ENCODE results near the gene PHPT1.
"Not testable (repeated sequence)": the region's sequence is repeated elsewhere in the genome, so short reads cannot be mapped to it uniquely, and the experiment has no call there.

Gene PHPT1

DNA sequence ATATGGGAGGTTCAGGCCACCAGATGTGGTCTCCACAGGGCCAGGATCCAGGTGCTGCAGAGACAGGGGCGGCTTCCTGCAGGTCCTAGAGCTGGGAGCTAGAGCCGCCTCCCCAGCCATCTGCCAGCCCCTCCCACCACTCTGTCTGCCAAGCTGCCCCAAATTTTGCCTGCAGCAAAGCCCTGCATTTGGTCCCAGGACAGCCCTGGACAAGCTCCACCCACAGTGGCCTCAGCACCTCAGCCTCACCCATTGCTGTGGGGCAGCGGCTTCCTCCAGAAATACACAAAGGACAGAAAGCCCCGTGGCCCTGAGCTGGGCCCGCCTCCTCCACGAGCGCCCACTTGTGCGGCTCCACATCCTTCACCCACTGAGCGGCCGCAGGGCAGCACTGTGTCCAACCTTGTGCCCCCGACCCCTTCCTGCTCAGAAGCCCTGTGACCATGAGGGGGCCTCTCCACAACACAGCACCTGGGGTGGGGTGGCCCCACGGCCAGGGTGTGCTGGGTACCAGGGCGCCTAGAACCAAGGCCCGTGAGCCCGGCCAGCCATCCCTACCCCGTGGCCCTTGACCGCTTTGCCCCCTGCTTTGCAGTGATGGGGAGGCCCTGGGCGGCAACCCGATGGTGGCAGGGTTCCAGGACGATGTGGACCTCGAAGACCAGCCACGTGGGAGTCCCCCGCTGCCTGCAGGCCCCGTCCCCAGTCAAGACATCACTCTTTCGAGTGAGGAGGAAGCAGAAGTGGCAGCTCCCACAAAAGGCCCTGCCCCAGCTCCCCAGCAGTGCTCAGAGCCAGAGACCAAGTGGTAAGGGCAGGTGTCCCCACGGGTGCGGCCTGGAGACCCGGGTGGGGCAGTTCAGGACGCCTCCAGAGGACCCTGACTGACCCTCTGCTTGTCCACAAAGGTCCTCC, 10.6 kb upstream of the PHPT1 start:
- peak overlapping the region; percentile 44 for H3K27ac Mint-ChIP-seq
- DNase-seq, result no peak
- H3K4me3 Mint-ChIP-seq, result no peak overlapping the region
- peaks cover 42% of the 10 kb centered on the region for H3K36me3 Mint-ChIP-seq (ENCODE audit: low read depth)
- H3K4me1 Mint-ChIP-seq (ENCODE audit: low read depth), result peaks cover 11% of the 10 kb centered on the region
- H3K9me3 Mint-ChIP-seq, result no peaks in the 10 kb centered on the region
- H3K27me3 Mint-ChIP-seq, result peaks cover 3% of the 10 kb centered on the region

DNA sequence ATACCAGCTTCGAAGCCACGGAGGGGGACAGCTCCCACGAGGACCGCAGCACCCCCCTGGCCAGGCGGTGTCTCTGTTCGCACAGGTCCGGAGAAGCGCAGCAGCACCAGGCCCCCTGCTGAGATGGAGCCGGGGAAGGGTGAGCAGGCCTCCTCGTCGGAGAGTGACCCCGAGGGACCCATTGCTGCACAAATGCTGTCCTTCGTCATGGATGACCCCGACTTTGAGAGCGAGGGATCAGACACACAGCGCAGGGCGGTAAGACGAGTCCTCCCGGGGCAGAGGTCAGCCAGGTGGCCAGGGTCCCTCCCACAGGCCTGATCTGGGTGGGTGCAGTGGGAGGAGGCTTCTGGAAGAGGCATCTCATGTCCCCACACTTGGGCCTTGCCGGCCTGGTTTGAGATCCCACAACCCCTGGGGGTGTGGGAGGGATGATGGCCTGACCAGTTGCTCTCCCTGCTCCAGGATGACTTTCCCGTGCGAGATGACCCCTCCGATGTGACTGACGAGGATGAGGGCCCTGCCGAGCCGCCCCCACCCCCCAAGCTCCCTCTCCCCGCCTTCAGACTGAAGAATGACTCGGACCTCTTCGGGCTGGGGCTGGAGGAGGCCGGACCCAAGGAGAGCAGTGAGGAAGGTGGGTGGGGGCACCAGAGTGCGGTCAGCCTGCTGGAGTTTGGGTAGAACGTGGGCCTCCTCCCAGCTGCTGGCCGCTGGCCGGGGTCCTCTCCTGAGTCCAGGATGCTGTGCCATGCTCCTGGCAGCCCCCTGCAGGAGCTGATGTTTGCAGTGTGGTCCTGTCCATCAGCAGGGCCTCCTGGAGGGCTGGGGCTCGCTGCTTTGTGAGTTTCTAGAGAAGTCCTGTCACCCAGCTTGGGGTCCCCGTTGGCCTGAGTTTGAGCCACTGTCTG, 9.7 kb upstream of the PHPT1 start:
- no peak for DNase-seq
- Mint-ChIP-seq H3K9me3 (no peaks in the 10 kb centered on the region), H3K4me3 (no peak overlapping the region), H3K27ac (no peak overlapping the region), H3K4me1 (ENCODE audit: low read depth) (peaks cover 12% of the 10 kb centered on the region), H3K36me3 (ENCODE audit: low read depth) (peaks cover 35% of the 10 kb centered on the region), H3K27me3 (peaks cover 6% of the 10 kb centered on the region)

DNA sequence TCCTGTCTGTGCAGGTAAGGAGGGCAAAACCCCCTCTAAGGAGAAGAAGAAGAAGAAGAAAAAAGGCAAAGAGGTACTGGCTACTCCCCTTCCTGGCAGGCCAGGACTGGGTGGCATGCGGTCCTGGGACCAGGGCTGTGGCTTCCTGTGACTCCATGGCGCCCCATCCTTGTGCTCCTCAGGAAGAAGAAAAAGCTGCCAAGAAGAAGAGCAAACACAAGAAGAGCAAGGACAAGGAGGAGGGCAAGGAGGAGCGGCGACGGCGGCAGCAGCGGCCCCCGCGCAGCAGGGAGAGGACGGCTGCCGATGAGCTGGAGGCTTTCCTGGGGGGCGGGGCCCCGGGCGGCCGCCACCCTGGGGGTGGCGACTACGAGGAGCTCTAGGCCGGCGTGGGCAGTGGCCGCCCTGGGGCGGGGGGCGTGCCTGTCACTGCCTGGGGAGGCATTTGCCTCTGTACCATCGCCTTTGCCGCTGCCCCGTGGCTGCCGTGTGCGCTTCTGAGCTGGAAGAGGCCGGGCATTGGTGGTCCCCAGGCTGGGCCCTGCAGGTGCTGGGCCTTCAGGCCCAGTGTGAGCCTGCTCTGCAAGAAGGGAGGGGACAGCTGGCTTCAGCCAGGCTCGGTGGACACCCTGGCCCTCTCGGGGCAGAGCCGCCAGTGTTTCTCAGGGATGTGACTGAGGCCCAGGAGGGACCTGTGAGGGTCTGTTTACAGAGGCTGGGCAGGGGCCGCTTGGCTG, 8.9 kb upstream of the PHPT1 start:
- no peak overlapping the region for H3K4me3 Mint-ChIP-seq
- no peak overlapping the region for H3K27ac Mint-ChIP-seq
- DNase-seq, result no peak
- H3K4me1 Mint-ChIP-seq (ENCODE audit: low read depth), result peaks cover 14% of the 10 kb centered on the region
- peaks cover 10% of the 10 kb centered on the region for H3K27me3 Mint-ChIP-seq
- peaks cover 33% of the 10 kb centered on the region for H3K36me3 Mint-ChIP-seq (ENCODE audit: low read depth)
- no peaks in the 10 kb centered on the region for H3K9me3 Mint-ChIP-seq

DNA sequence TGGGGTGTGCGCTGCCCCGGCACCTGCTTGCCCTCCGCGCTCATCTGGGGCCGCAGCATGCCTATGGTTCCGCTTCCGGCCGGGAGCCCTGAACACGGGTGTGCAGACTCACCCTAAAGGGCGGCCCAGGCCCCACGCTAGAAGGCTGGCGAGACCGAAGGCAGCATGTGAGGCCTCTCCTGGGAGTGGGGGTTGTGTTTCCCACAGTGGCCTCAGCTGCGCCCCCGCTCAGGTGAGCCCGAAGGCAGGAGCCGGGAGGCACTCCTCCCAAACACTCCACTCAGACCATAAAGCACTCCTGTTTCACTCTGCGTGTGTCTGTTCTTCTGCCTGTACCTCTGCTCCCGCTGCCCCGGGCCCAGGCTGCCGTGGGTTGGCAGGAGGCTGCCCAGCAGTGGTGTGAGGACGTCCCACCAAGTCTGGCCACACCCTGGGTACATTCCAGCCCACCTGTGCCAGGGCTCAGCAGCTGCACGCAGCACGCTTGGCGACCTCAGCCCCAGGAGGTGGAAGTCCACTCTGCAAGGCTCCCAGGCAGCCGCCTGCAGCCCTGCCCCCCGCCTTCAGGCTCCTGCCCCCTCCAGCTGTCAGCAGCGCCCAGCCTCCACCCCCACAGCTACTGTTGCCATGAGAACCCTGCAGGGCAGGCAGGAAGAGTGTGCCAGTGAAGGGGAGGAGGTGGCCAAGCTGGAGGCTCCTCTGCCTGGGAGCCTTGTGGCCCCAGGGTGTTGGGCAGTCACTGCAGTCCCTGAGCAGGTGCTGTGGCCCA, 8.1 kb upstream of the PHPT1 start:
- H3K4me1 Mint-ChIP-seq (ENCODE audit: low read depth), result peaks cover 14% of the 10 kb centered on the region
- no peak overlapping the region for H3K4me3 Mint-ChIP-seq
- no peaks in the 10 kb centered on the region for H3K9me3 Mint-ChIP-seq
- H3K27me3 Mint-ChIP-seq, result peaks cover 15% of the 10 kb centered on the region
- DNase-seq, result no peak
- H3K36me3 Mint-ChIP-seq (ENCODE audit: low read depth), result peaks cover 28% of the 10 kb centered on the region
- H3K27ac Mint-ChIP-seq, result no peak overlapping the region

DNA sequence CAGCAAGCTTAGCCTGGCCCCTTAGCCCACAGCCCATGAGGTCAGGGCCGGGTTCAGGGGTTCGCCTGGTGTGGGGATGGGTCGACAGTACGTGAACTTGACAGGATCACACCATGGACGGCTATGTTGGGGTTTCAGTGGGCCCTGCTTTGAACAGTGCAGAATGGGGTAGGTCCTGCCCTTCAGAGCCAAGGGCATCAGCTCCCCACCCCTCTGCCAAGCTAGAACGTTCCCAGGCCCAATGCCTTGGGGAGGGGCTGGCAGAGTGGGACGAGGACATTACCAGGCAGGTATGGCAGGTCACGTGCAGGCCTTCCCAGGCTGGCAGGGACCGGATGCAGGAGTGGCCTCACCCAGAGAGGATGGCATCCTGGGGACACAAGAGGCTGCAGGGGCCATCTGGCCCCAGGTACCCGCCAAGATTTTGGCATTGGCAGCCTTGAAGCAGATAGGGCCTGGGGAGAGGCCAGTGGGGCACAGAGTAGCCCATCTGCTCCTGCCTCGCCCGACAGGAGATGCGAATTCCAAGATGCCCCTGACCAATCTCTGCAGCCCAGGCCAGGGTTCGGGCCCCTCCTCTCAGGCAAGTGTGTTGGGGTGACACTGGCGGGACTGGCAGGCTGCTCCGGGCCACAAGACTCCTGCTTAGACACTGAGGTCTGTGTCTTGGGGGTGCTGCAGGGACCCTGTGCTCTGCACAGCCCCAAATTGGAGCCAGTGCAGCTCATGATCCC, 7.4 kb upstream of the PHPT1 start:
- Mint-ChIP-seq H3K4me1 (ENCODE audit: low read depth) (peaks cover 18% of the 10 kb centered on the region), H3K27ac (peak overlapping the region; percentile 55), H3K27me3 (peaks cover 21% of the 10 kb centered on the region), H3K36me3 (ENCODE audit: low read depth) (peaks cover 23% of the 10 kb centered on the region), H3K4me3 (peak overlapping the region; percentile 69)
- H3K9me3 Mint-ChIP-seq, DNase-seq: not testable (repeated sequence)

DNA sequence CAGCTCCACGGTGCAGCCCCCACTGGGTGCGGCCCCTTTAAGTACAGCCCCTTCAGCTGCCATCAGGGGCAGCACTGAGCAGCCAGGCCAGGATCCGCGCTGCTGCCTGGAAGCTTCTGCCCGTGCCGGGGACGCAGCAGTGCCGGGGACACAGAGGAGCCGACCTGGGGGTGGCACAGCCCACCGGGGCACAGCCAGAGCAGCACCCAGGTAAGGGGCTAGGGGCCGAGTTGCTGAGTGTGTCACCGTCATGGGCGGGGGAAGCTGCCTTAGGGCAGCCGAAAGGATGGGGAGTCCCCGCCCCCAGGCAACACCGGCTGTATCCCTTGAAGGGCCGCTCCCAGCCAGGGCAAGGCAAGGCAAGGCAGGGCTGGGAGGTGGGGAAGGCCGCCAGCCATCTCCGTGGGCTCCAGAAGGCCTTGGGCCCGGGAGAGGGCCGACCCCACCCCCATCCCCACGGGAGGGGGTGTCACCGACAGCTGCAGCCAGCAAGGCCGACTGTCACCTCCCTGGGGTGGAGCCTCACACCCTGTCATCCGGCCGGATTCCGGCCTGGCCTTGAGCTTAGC, 6.7 kb upstream of the PHPT1 start, which contains the start of gene AJM1:
AJM1 (plus strand) TSS at position 99 of the 569 bp plus-strand sequence. CDS start 1,937 bp downstream, outside the sequence.
- peaks cover 23% of the 10 kb centered on the region for H3K36me3 Mint-ChIP-seq (ENCODE audit: low read depth)
- peak; percentile 90 for DNase-seq
- not testable (repeated sequence) for H3K9me3 Mint-ChIP-seq
- peaks cover 20% of the 10 kb centered on the region for H3K4me1 Mint-ChIP-seq (ENCODE audit: low read depth)
- peak within 1 kb of the TSS; percentile 69 for H3K4me3 Mint-ChIP-seq
- H3K27ac Mint-ChIP-seq, result peak within 1 kb of the TSS; percentile 55
- H3K27me3 Mint-ChIP-seq, result peaks cover 25% of the 10 kb centered on the region

DNA sequence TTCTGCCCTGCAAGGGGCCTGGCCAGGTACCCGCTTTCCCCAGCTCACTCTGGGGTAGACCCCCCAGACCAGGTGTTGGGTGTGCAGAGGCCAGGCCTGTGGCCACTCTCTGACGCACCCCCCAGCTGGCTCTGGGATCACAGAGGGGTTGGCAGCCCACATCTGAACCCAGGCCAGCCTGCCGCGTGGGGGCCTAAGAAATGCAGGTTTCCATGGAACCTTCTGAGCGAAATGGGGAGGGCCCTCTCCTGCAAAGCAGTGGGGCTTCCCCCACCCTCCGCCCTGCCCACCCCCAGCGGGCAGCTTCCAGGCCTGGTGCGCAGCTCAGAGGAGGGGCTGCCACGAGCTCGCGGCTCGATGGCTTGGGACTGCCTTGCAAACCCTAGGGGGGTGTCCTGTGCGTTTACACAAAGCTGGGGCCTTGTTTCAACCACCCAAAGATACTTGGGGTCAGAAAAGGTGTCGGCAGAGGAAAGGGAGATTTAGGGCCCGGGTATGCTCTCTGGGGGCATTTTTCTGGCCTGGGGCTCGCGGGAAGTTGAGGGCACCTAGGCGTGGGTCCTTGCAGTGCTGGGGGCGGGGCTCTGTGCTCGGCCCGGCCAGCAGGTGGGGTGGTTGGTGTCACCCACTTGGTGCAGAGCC, 5.9 kb upstream of the PHPT1 start:
- not testable (repeated sequence) for DNase-seq, H3K9me3 Mint-ChIP-seq
- peaks cover 22% of the 10 kb centered on the region for H3K36me3 Mint-ChIP-seq (ENCODE audit: low read depth)
- peaks cover 26% of the 10 kb centered on the region for H3K4me1 Mint-ChIP-seq (ENCODE audit: low read depth)
- peaks cover 32% of the 10 kb centered on the region for H3K27me3 Mint-ChIP-seq
- peak overlapping the region; percentile 50 for H3K27ac Mint-ChIP-seq
- peak overlapping the region; percentile 39 for H3K4me3 Mint-ChIP-seq

DNA sequence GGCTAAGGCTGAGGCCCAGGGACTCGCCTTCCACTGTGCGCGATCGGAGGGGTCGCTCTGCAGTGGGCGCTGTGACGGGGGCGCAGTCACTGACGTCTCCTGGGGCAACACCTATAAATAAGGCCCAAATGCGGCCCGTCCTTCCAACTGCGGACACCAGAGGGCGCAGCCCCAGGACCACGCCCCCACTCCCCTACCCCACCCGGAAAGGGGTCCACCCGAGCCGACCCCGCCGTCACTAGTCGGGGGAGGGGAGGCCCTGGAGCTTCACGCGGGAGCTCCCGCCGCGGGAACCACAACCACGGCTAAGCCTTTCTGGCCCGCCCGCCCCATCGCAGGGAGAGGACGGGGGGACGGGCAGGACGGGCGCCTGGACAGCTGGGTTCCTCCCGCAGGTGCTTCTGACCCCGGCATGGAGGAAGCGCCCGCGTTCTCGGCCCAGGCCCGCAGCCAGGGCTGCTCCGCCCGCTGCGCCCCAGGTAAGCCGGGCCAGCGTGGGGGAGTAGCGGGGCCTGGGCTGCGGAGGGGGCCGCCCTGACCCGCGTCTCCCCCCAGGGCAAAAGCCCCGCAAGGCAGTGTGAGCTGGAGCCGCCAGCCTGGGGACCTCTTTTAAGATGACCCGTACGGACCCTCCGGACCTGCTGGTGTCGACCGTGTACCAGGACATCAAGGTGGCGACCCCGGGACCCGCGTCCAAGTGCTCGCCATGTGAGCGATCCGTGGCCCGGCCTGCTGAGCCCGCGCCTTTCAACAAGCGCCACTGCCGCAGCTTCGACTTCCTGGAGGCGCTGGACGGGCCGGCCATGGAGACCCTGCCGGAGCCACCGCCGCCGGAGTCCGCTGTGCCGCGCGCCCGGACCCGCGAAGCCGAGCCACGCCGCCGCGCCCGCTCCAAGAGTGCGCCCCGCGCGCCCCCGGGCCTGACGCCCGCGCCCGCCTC, 5.1 kb upstream of the PHPT1 start:
- H3K9me3 Mint-ChIP-seq, result not testable (repeated sequence)
- H3K27me3 Mint-ChIP-seq, result peaks cover 32% of the 10 kb centered on the region
- H3K27ac Mint-ChIP-seq, result peak overlapping the region; percentile 50
- DNase-seq, result peak; percentile 83
- H3K36me3 Mint-ChIP-seq (ENCODE audit: low read depth), result peaks cover 17% of the 10 kb centered on the region
- H3K4me3 Mint-ChIP-seq, result peak overlapping the region; percentile 39
- peaks cover 26% of the 10 kb centered on the region for H3K4me1 Mint-ChIP-seq (ENCODE audit: low read depth)

DNA sequence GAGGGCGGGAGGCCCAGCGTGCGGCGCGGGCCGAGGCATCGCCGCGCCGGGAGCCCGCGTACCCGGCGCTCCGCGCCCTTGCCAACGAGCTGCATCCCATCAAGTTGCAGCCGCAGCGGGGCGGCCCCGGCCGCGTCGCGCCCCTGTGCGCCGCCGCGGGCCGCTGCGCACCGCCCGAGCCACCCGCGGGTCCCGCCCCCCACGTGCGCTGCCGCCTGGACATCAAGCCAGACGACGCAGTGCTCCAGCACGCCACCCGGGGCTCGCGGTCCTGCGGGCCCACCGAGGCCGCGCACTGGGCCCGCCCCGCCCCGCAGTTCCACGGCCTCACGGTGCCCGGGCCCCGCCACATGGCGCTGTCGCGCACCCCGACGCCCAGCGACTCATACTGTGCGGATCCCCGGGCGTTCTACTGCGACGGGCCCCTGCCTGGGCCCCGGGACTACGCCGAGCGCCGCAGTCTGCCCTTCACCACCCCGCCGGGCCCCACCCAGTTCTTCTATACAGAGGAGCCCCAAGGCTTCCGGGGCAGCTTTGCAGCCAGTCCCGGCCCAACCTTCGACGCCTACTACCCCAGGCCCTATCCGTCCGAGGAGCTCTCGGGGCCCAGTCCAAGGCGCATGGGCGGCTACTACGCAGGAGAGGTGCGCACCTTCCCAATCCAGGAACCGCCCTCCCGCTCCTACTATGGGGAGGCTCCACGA, 4.3 kb upstream of the PHPT1 start:
- Mint-ChIP-seq H3K27ac (peak overlapping the region; percentile 11), H3K4me1 (ENCODE audit: low read depth) (peaks cover 29% of the 10 kb centered on the region), H3K4me3 (no peak overlapping the region)

DNA sequence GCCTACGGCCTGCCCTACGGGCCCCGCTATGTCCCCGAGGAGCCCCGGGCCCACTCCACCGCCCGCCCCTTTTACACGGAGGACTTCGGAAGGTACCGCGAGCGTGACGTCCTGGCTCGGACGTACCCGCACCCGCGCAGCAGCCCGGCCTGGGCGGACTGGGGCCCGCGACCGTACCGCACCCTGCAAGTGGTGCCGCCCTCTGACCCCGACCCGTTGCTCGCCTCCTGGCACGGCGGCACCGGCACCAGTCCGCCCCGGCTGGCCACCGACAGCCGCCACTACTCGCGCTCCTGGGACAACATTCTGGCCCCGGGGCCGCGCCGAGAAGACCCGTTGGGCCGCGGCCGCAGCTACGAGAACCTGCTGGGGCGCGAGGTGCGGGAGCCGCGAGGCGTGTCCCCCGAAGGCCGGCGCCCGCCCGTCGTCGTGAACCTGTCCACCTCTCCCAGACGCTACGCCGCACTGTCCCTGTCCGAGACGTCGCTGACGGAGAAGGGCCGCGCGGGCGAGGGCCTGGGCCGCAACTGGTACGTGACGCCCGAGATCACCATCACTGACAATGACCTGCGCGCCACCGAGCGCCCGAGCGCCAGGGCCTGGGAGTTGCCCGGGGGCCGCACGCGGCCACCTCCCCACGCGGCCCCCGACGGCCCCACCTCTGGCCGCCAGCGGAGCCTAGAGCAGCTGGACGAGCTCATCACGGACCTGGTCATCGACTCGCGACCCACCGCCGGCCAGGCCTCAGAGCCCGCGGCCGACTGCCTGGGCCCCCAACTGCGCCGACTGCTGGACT, 3.5 kb upstream of the PHPT1 start:
- DNase-seq, result no peak

More for the DNA sequence above, 4.3 kb upstream of the PHPT1 start:
- no peak for DNase-seq
- H3K27me3 Mint-ChIP-seq, result peaks cover 32% of the 10 kb centered on the region
- peaks cover 15% of the 10 kb centered on the region for H3K36me3 Mint-ChIP-seq (ENCODE audit: low read depth)
- H3K9me3 Mint-ChIP-seq, result no peaks in the 10 kb centered on the region

More for the DNA sequence above, 3.5 kb upstream of the PHPT1 start:
- H3K36me3 Mint-ChIP-seq (ENCODE audit: low read depth), result peaks cover 15% of the 10 kb centered on the region
- peaks cover 32% of the 10 kb centered on the region for H3K27me3 Mint-ChIP-seq
- H3K4me1 Mint-ChIP-seq (ENCODE audit: low read depth), result peaks cover 32% of the 10 kb centered on the region
- H3K4me3 Mint-ChIP-seq, result no peak overlapping the region
- peak overlapping the region; percentile 11 for H3K27ac Mint-ChIP-seq
- no peaks in the 10 kb centered on the region for H3K9me3 Mint-ChIP-seq
